Upper lobe of right lung (tissue), 1 donor: Measurements from ENCODE around the gene SNF8. TPM values are rescaled to one million over a fixed set of nuclear protein-coding genes. Genes with fewer than 3 reads are reported as not detected.
A peak's percentile ranks its signal among the peaks of the same experiment; 100 is the strongest.

Experiments used
- ATAC-seq: fragments of 200-7000 bp; cut with Tn5 transposase; one replicate; pipeline ENCODE4 v1.9.1; 2020; ENCODE audit warnings: mild to moderate bottlenecking, moderate library complexity
- DNase-seq: peaks from one replicate; pipeline ENCODE4 v3.0.0-alpha.2; 2020
- H3K27ac ChIP-seq: fragments of 200-600 bp; one replicate; pipeline ENCODE4 v1.8.0; 2022
- H3K27me3 ChIP-seq: fragments of 200-600 bp; one replicate; pipeline ENCODE4 v1.8.0; 2022; ENCODE audit warnings: mild to moderate bottlenecking
- H3K36me3 ChIP-seq: fragments of 200-600 bp; one replicate; pipeline ENCODE4 v1.8.0; 2022
- H3K4me1 ChIP-seq: fragments of 200-600 bp; one replicate; pipeline ENCODE4 v1.8.0; 2022
- H3K4me3 ChIP-seq: fragments of 200-600 bp; one replicate; pipeline ENCODE4 v1.8.0; 2022; ENCODE audit warnings: mild to moderate bottlenecking
- H3K9me3 ChIP-seq: fragments of 200-600 bp; one replicate; pipeline ENCODE4 v1.8.0; 2022
- intact Hi-C: fragments of 100-400 bp; cut with DNase I; formaldehyde crosslinking; loops from one replicate; pipeline ENCODE4 v1.11.0; 2022
- total RNA-seq: library from RNA; stranded (reverse); fragmentation: NEBNext Ultra II Directional; extraction: Animal tissue kit (Norgen Biotek cat#: 25700); gene quantifications from one replicate; pipeline ENCODE4 v1.2.1, GENCODE V29; 2021
- TF ChIP-seq, protein P1 (sequence below): fragments of 200-600 bp; IDR thresholded peaks from one replicate; pipeline ENCODE4 v1.8.0; 2022; ENCODE audit warnings: antibody characterized with exemption
- donor health status: DM: no; HTN: yes; CAD: no; lungs with severe emphysema.

The SNF8 gene
- total RNA-seq, 1 donor from 2014 or later: 78.0 TPM

DNA sequence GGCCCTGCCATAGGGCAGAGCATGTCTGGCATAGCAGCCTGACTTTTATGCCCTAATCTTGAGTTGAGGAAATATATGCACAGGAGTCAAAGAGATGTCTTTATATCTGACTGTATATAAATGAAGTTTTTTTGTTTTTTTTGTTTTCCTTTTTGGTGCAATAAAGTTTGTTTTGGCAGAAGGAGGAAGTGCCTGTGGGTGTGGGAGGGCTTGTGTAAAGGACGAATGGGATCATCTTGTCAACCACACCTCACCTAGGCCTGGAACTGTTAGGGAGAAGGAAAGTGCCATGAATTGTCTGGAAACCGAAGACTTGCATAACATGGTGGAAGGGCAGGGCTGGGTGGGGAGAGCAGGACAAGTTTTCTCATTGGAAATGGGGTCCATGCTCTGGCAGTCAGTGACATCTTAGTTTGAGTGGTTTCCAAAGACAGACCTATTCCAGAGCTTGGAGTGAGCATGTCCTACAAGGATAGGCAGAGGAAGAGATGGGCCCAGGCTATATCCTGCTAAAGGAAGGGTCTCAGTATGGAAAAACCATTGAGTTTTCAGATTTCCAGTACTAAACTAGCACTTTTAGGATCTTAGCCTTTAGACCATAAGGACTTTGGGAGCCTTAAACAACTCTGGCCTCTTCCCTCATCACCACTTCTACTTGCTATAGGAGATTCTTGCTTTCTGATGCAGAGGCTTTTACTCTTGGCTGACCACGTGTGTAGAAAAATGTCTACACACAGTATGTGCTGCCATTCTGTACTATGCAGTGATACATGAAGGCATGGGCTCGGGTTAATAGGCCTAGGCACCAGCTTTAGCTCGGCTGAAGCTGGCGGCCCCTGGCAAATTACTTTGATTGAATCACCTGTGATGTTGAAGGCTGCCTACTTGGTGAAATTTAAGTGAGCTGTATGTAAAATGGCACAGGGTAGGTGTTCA, 15.5 kb downstream of the SNF8 start:
- DNase-seq (no peak), ATAC-seq (peak; percentile 45)
- H3K36me3 ChIP-seq: peaks cover 97% of the 10 kb centered on the region
- no peaks in the 10 kb centered on the region for H3K9me3 ChIP-seq
- no peak overlapping the region for H3K4me3 ChIP-seq
- no peak overlapping the region for H3K27ac ChIP-seq
- no peaks in the 10 kb centered on the region for H3K27me3 ChIP-seq
- TF ChIP-seq, protein P1, sequence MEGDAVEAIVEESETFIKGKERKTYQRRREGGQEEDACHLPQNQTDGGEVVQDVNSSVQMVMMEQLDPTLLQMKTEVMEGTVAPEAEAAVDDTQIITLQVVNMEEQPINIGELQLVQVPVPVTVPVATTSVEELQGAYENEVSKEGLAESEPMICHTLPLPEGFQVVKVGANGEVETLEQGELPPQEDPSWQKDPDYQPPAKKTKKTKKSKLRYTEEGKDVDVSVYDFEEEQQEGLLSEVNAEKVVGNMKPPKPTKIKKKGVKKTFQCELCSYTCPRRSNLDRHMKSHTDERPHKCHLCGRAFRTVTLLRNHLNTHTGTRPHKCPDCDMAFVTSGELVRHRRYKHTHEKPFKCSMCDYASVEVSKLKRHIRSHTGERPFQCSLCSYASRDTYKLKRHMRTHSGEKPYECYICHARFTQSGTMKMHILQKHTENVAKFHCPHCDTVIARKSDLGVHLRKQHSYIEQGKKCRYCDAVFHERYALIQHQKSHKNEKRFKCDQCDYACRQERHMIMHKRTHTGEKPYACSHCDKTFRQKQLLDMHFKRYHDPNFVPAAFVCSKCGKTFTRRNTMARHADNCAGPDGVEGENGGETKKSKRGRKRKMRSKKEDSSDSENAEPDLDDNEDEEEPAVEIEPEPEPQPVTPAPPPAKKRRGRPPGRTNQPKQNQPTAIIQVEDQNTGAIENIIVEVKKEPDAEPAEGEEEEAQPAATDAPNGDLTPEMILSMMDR: no peak
- no peaks in the 10 kb centered on the region for H3K4me1 ChIP-seq
- intact Hi-C loops: no loop called here

DNA sequence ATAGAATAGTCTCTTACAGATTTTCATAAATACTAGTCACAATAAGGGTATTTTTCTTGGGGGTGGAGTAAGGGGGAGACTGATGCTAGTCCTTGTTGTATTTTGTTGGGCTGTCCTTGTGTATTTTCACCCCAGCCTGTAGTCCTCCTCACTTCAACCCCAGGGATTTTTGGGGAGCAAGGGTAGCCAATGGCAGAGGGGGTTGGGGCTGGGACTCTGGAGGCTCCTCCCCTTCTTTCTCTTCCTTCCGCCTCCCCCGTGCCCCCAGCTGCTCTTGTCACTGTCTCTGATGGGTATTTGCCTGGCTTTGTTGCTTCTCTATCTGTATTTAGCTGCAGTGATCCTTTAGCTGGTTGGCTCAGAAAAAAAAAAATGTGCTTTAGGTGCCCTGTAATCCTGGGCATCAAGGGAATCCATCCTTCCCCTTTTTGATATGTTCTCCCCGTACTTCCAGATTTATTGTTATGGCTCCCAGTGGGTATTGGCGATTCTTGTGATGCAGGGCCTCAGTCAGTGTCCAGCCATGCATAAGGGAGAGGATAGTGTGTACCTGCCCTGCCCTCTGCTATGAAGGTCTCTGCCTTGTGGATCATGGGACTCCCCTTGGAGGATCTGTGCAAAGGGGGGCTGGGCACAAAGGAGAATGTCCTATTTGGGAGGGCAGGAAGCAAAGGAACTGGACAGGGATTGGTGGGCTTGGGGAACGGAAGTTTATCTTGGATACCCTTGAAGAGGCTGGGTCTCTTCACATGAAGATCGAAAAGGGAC, 16.5 kb downstream of the SNF8 start:
- TF ChIP-seq, protein P1: no peak
- no peak for DNase-seq
- Histone ChIP-seq H3K27me3 (no peaks in the 10 kb centered on the region), H3K9me3 (no peaks in the 10 kb centered on the region), H3K36me3 (peaks cover 97% of the 10 kb centered on the region), H3K27ac (no peak overlapping the region), H3K4me3 (no peak overlapping the region), H3K4me1 (no peaks in the 10 kb centered on the region)
- ATAC-seq: no peak
- intact Hi-C loops: no loop called here

DNA sequence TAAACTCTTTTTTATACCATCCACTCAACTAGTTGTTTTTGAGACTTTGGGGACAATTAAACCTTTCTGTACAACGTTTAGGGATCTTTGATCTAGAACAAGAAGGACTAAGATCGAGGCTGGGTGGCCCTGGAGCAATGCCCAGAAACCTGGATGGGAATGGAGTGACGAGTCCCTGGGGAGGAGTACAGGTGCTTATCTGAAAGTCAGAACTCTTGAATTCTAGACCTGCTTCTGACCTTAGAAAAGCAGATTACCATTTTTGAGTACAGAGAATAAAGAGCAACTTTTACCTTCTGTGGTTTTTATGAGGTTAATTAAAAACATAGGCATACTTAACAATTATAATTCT, 18.7 kb downstream of the SNF8 start:
- H3K27me3 ChIP-seq: no peaks in the 10 kb centered on the region
- H3K4me3 ChIP-seq: no peak overlapping the region
- DNase-seq (no peak), ATAC-seq (no peak)
- H3K4me1 ChIP-seq: no peaks in the 10 kb centered on the region
- intact Hi-C loops: no loop called here
- H3K27ac ChIP-seq: no peak overlapping the region
- H3K36me3 ChIP-seq: peaks cover 97% of the 10 kb centered on the region
- TF ChIP-seq, protein P1: no peak
- no peaks in the 10 kb centered on the region for H3K9me3 ChIP-seq

DNA sequence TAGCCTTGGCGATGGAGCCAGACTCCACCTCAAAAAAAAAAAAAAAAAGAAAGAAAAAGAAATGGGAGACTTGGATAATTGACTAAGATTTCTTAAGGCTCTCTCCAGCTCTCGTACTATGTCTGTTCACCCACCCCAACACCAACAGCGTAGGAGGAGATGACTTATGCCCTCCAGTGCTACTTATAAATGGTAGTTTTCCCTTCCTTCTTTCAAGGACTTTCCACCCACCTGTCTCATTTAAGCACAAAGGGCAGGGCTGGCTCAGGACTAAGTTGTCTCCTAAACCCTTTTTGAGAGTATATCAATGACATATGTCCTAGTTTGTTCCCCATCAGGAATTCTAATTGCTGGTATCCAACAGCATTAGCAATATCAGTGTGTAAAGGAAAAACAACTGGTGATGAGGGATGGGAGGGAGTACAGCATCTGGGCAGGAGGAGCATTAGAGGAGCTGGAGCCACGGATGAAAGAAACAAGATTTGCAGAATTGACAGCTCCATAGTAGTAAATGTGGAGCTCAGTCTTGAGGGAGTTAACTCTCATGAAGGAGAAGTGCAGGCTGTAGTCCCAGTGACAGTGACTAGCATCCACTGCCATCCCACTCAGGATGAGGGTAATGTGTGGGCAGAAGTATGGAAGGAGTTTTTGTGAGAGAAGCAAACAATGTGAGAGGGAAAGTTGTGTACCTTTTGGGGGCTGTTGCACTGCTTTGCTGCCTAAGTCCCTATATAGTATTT, 19.2 kb downstream of the SNF8 start:
- TF ChIP-seq, protein P1: no peak
- DNase-seq (no peak), ATAC-seq (peak; percentile 45)
- intact Hi-C loops: no loop called here
- H3K4me1 ChIP-seq: no peaks in the 10 kb centered on the region
- no peak overlapping the region for H3K27ac ChIP-seq
- H3K9me3 ChIP-seq: no peaks in the 10 kb centered on the region
- no peaks in the 10 kb centered on the region for H3K27me3 ChIP-seq
- H3K4me3 ChIP-seq: no peak overlapping the region
- H3K36me3 ChIP-seq: peaks cover 97% of the 10 kb centered on the region

DNA sequence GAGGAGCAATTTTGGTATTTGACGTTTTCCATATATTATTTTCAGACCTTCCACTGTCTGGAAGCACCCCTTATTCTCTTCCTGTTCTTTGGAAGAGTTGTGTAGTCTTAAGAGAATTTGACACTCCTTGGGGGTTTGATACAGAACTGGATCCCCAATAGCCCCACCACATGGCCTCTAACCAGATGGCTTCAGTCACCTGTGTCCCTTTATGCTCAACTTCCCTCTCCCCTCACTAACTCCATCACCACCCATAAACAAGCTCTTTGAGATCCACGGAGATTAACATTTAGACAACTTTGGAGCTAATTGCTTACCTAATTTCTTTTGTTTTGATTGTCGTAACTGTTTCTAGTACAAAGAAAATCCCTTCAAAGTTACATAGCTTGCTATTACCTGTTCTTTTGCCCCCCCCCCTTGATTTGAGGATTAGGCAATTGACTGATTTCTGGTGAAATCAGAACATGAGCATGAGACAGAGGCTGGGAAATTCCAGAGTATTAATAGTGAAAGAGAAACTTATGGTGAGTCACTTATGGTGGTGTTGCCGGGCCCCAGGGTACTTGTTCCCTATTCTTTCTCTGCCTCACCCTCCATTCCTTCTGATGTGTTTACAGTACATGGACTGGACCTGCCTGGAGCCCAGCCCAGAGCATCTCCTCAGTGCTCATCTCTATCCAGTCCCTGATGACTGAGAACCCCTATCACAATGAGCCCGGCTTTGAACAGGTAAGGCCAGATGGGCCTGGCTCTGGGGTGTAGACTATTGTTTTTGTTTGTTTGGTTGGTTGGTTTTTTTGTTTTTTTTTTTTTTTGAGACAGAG, 29.0 kb downstream of the SNF8 start:
- TF ChIP-seq, protein P1: no peak
- DNase-seq (no peak), ATAC-seq (peak; percentile 96)
- Histone ChIP-seq H3K4me3 (no peak overlapping the region), H3K27me3 (no peaks in the 10 kb centered on the region), H3K4me1 (peaks cover 22% of the 10 kb centered on the region), H3K9me3 (no peaks in the 10 kb centered on the region), H3K36me3 (peaks cover 84% of the 10 kb centered on the region), H3K27ac (peak overlapping the region; percentile 32)
- intact Hi-C loops: no loop called here
